Body of pancreas (tissue), 4 donors: Measurements from ENCODE around the gene FURIN.

Experiments used
- CTCF ChIP-seq, 7 experiments: fragments of 450-650 bp in 4 of 7; fragments of 200-600 bp in 3 of 7; sonication (generic) in 3 of 7; IDR thresholded peaks; one replicate each; pipeline ENCODE4 v1.5.1; 2016 to 2019; ENCODE audit warnings: antibody characterized with exemption in 7 of 7
- POLR2A ChIP-seq, 3 donors: fragments of 450-650 bp; IDR thresholded peaks; one replicate each; pipeline ENCODE4 v1.6.1; 2016; ENCODE audit warnings: antibody characterized with exemption in 3 of 3, mild to moderate bottlenecking in 2 of 3

GRCh38 chr15:90889313-90889730, 20.9 kb downstream of the FURIN start:
- TF ChIP-seq POLR2A (IDR thresholded peaks at IDR 0.05), result no peak
- no peak for TF ChIP-seq CTCF (IDR thresholded peaks at IDR 0.05)
